ENCODE results near the gene PHF21A.

The PHF21A gene

GRCh38 chr11:45899448-45900174 lies 221.6 kb downstream of the PHF21A start:
- DNase-seq, result peak; percentile 85

- no peak for DNase-seq
These were observed 222.2 kb downstream of the PHF21A start for GRCh38 chr11:45899086-45899447.

- DNase-seq, result no peak
These were observed 223.7 kb downstream of the PHF21A start for GRCh38 chr11:45897556-45897955.

GRCh38 chr11:45896422-45896984 lies 224.8 kb downstream of the PHF21A start:
- DNase-seq, result no peak

- DNase-seq, result no peak
These were observed 225.5 kb downstream of the PHF21A start for GRCh38 chr11:45895553-45896259.

- no peak for DNase-seq
These were observed 226.6 kb downstream of the PHF21A start for GRCh38 chr11:45894555-45895247.

- no peak for DNase-seq
These were observed 228.4 kb downstream of the PHF21A start for GRCh38 chr11:45892856-45893255.

- DNase-seq, result no peak
These were observed 230.2 kb downstream of the PHF21A start for GRCh38 chr11:45890886-45891550.

- DNase-seq, result no peak
These were observed 231.3 kb downstream of the PHF21A start for GRCh38 chr11:45889966-45890365.

- no peak for DNase-seq
These were observed 231.7 kb downstream of the PHF21A start for GRCh38 chr11:45889555-45889954.

GRCh38 chr11:45887587-45887986 lies 233.7 kb downstream of the PHF21A start:
- no peak for DNase-seq

- DNase-seq, result no peak
These were observed 234.3 kb downstream of the PHF21A start for GRCh38 chr11:45886816-45887520.

GRCh38 chr11:45885921-45886721 lies 235.1 kb downstream of the PHF21A start:
- no peak for DNase-seq

- peak; percentile 84 for DNase-seq
These were observed 235.9 kb downstream of the PHF21A start, which contains the start of gene MAPK8IP1 for GRCh38 chr11:45885274-45885920. Gene MAPK8IP1, plus strand, starts transcription at chr11:45885651. Its CDS starts 170 bp downstream, at chr11:45885821.

- no peak for DNase-seq
These were observed 236.6 kb downstream of the PHF21A start for GRCh38 chr11:45884596-45885185.

All from activated effector memory CD4-positive, alpha-beta T cell treated with anti-CD3 and anti-CD28 coated beads, Interleukin-2, amount 50 U/mL, for 16 hours (primary cell).